ENCODE data around the gene THAP7.
"Not testable (repeated sequence)": the region's sequence is repeated elsewhere in the genome, so short reads cannot be mapped to it uniquely, and the experiment has no call there.

The THAP7 gene

DNA sequence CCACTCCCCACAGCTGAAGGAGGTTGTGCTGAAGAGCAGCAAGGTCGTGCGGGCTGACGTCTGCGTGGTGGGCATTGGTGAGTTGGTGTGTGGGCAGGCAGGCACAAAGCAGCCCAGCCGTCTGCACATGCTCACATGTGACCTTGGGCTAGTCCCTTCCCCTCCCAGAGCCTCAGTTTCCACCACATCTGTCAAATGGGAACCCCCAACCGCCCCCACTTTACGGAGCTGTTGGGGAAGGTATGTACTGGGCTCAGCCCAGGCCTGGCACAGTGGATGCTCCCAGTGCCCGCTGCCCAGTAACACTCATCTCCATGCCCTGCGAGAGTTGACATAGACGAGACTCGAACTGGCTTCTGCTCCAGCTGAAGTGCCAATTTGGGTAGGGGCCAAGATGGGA lies 24.9 kb downstream of the THAP7 start:
- no peak for FAIRE-seq

DNA sequence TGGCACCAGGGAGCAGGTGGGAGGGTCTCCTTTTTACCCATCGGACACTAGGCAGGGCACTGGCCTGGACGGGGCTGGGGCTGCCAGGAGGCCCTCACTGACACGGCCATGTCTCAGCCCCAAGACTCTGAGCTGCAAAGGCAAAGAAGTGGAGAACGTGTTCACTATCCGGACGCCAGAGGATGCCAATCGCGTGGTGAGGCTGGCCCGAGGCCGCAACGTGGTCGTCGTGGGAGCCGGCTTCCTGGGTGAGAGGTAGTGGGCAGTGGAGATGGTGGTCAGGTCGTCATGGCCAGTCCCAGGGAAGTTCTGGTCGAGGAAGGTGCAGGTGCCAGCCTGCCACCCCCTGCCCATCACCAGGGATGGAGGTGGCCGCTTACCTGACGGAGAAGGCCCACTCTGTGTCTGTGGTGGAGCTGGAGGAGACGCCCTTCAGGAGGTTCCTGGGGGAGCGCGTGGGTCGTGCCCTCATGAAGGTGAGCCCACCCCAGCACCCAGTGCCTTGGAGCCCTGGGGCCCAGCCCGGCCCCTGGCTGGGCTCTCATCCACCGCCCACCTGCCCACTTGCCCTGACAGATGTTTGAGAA lies 25.5 kb downstream of the THAP7 start:
- no peak for FAIRE-seq

DNA sequence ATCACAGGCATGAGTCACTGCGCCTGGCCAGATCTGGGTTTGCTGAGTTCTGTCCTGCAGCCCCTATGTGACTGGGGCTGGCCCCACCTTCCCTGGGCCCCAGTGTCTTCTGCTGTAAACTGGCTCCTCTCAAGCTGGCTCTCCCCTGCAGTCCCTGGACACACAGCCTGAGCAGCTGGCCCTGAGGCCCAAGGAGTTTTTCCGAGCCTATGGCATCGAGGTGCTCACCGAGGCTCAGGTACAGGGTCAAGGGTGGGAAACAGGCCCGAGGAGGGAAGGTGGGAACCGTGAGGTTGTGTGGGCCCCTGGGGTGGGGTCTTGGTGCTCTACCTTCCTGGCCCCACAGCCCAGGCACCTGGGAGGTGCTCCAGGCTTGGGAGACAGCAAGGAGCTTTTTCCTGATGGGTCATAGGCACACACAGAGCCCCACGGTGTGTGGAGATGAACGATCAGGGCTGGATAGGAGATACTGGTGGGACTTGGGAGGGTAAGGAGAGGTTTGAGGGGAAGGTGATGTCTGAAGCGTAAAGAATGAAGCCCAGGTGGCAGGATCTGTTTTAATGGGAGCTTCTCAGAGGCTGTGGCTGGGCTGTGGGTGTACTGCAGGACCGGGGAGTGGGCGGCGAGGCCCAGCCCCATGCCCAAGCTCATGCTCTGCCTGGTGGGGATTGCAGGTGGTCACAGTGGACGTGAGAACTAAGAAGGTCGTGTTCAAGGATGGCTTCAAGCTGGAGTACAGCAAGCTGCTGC lies 26.2 kb downstream of the THAP7 start:
- FAIRE-seq, result no peak

DNA sequence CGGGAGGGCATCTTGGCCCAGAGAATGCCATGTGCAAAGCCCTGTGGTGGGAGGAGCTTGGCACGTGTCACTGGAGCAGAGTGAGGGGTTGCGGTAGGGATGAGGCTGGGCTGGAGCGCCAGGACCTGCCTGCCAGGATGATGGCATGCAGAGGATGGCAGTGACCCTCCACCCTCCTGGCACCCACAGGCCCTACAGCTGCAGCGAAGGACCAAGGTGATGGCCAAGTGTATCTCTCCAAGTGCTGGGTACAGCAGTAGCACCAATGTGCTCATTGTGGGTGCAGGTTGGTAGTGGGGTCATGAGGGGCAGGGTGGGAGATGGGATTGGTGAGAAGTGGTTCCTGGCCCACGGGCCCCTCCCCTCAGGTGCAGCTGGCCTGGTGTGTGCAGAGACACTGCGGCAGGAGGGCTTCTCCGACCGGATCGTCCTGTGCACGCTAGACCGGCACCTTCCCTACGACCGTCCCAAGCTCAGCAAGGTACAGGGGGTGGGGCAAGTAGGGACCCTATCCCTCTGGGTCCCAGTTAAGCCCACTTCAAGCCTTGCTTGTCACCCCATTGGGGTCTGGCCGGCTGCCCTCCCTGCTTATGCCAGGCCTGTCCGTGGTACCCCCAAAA lies 27.5 kb downstream of the THAP7 start:
- FAIRE-seq, result no peak

DNA sequence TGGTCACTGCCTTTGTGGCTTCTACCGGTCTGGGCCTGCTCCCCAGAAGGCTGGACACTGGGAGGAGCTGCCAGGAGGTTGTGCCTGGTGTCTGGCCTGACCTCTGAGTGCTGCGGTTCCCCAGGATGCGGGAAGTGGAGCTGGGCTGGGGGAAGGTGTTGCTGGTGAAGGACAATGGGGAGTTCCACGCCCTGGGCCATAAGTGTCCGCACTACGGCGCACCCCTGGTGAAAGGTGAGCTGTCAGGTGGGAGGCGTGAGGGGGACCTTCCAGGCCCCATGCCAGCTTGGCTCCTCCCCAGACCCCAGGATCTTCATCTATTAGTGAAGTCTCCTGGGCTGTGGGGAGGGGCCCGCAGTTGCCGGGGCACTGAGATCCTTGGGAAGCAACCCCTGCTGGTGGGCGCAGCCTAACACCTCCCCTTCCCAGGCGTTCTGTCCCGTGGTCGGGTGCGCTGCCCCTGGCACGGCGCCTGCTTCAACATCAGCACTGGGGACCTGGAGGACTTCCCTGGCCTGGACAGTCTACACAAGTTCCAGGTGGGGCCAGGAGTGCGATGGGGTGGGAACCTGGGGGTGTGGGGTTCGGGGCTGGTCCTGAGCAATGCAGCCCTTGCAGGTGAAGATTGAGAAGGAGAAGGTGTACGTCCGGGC lies 28.2 kb downstream of the THAP7 start:
- no peak for FAIRE-seq

DNA sequence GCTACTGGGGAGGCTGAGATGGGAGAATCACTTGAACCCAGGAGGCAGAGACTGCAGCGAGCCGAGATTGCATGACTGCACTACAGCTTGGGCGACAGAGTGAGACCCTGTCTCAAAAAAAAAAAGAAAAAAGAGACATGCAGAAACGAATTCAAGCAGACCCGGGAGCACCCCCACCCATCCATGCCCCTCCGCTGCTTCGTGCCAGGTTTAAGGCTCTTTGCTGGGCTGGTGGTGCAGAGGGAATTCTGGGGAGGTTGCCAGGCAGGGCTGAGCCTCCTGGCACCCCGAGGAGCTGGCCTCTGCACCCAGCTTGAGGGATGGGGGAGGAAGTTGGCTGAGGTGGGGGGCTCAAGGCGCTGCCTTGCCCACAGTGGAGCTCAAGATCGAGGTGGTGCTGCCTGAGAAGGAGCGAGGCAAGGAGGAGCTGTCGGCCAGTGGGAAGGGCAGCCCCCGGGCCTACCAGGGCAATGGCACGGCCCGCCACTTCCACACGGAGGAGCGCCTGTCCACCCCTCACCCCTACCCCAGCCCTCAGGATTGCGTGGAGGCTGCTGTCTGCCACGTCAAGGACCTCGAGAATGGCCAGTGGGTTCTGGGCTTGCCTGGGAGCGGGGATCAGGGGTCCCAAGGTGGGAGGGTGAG lies 28.9 kb downstream of the THAP7 start:
- FAIRE-seq, result no peak

DNA sequence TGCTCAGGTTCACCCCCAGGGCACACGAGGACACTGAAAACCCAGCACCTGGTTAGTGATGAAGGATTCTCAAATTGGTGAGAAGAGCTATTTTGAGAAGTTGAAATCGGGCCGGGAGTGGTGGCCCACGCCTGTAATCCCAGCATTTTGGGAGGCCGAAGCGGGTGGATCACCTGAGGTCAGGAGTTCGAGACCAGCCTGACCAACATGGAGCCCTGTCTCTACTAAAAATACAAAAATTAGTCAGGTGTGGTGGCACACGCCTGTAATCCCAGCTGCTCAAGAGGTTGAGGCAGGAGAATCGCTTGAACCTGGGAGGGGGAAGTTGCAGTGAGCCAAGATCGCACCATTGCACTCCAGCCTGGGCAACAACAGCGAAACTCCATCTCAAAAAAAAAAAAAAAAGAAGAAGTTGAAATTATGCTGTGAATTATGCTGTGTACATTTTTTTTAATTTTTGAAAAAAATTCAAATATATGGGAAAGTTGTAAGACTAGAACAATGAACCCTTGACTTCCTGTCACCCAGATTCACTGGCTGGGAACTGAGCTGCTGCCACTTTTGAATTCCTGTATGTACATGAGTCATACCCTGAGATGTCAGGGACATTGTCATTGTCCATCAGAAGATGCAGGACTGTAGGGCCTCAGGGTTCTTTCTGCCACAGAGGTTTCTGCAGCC lies 29.8 kb downstream of the THAP7 start:
- not testable (repeated sequence) for FAIRE-seq

DNA sequence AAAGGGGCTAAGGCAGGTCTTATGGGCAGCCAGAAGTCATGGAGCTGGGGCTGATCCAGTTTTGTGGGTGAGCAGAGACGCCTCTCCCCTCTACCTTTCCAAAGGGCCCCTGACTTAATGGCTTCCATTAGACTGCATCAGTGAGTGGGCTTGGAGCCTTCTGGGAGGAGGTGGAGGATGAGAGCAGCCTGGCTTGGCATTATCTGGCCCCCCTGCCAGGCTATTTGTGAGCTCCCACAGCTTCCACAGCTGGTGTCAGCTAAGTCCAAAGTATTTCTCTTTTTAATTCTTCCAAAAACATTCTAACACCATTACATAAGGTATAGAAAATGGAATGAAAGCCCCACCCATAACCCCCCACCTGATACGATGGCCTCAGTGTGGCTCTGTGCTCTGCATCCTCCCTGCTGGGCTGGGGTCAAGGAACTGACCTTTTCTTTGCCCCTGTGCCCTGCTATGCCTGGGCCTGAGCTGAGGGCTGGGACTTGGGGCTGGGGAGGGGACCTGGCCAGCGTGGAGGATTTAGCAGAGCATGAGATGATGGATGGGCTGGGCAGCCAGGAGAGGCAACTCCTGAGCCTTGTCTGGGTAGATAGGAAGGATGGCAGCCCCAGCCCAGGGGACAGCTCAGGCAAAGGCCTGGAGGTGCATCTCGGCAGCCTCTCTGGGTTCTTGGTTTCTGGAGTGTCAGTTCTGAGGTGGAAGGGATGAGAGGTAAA lies 30.8 kb downstream of the THAP7 start:
- no peak for FAIRE-seq

DNA sequence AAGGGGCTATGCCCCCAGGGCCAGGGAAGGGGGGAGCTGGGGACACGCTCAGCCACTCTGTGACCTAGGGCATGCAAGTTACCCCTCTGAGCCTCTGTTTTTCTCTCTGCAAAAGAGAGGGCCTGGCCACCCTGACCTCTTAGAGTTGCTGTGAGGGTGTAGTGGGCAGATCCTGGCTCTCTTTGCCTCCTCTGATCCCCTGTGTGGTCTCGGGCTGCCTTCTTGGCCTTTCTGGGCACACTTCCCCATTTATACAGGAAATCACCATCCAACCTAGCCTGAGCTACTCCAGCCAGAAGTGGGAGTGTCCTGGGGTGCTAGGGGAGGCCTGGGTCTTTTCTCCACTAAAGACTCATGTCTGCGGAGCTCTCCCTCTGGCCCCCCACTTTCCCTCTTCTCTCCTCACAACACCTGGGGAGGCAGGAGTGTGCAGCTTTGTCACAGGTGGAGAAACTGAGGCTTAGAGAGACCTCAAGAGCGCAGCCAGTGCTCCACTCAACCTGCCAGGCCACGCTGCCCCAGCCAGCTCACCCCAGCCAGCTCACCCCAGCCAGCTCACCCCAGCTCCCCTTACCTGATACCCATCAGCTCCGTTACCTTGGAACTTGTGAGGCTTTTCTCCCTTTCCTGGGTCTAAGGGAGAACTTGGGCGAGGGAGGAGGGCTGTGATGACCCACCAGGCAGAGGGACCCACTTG lies 33.5 kb downstream of the THAP7 start:
- no peak for FAIRE-seq

DNA sequence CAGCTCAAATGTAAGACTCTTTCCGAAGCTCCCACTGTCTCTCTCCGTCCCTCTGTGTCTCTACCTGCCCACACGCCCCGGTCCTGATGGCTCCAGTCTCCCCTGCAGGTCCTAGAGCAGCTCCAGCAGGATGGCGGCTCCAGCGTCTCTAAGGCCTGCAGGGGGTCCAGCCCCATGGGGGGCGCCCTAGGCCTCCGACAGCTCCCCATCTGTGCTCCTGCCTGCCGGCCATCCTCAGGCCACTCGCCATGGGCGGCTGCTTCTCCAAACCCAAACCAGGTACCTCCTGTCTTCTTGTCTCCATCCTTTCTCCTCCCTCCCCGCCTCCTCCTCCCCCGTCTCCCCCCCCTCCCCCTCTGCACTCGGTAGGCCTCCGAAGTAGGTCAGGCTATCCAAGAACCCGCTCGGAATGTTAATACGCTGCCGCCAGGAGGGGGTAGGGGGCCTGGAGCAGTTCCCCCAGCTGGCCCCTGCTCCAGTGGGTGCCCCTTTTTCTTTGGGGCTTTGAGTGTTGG lies 34.2 kb downstream of the THAP7 start:
- no peak for FAIRE-seq

DNA sequence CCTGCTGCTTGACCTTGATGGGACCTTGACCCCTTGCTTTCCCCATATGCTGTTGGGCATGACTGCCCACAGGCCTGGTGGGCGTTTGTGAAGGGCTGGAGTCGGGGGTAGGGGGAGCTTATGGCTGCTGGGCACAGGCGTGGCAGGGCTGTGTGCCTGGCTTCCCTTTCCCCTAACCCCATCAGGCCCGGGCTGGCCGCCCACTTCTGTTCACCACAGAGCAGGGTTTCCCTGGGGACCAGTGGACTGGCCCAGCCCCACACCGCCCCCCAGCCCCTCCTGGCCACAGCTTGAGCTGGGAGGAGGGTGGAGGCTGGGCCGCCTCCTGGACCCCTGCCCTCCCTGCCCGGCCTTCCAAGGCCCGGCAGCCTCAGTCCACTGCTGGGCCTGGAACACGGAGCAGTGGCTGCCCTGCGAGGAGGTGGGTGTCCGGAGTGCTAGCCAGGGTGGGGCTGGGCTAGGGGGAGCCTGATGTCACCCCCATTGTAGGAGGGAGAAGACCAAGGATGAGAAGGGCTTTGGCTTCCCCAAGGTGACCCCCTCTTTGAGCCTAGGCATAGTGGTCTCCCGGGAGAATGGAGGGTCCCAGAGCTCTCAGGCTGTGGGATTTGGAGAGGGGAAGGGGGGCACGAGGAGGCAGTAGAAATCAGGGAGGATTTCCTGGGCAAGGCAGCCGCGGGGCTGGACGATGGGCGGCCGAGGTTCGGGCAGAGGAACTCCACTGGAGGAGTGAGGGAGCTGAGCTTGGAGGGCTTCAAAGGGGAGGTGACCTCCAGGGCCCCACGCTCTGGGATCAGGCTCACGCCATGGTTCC lies 34.8 kb downstream of the THAP7 start, which contains the start of gene AIFM3:
TSS of gene AIFM3 (plus strand) at position 373 of the 814 bp plus-strand sequence. CDS start 690 bp downstream, outside the sequence.
- no peak for FAIRE-seq

DNA sequence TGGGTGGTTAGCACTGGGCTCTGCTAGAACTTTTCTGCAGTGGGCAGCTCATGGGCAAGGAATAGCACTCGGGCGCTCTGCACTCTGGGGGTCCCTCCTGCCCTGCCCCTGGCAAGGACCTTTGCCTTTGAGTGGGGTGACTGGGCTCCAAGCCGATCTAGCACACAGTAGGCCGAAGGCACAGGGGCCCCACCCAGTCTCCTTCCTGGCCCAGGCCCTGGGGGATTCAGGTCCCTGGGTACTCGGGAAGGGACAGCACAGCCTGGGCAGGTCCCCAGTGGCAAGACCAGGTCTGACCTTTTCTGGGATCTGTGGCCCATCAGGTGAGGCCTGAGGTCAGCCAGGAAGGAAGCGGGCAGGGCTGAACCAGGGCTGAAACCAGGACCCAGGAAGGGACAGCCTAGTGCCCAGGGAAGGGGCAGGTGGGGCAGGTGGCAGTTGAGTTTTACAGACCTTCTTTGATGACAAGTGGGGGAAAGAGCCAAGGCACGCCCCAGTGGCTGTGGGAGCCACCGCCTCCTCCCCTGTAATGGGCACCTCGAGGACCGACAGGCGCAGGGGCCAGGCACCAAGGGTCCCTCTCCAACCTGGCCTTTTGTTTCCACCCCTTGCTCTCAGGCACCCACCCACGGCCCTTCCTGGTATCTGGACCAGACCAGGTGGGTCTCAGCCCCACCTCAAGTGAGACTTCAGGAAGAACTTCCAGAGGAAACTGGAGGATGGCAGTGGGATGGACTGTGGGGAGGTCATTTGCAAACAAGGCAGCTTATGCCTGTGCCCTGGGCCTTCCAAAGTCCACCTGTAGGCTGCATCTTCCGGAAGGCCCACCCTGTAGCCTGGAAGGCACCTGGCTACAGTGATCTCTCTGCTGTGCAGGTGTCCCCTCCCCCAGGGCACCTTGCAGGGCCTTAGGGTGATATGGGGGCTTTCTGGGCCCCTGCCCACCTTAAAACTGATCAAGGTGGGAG lies 35.7 kb downstream of the THAP7 start:
- no peak for FAIRE-seq

DNA sequence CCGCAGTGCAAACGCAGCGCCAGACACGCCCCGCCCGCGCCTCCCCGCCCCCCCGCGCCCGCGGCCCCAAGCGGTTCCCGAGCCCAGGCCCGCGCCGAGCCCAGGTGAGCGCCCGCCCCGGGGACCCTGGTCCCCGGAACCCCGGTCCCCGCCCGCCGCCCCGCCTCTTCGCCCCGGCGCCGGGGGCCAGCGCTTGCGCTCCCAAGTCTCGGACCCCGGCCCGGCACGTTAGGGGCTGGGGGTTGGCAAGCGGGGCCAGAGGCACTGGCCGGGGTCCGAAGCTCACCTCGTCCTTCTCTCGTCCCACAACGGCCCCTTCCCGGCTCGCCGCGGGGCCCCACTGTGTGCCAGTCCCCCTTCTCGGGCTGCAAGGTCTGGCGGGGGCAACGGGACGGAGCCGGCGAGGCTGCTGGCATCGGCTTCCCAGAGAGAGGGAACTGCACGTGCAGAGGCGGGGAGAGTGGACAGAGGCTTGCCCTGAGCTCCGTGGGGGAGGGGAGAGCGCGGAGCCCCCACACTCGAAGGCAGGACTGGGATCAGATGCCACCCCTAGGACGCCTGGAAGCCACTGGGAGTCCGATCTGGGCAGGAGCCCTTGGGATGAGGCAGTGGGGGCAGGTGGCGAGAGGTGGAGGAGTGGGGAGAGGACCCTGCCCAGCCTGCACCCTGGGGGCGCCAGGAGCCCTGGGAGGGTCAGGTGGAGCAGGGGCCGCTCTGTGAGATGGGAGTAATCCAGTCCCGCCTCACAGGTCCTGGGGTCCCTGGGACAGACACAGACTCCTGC lies 36.6 kb downstream of the THAP7 start:
- FAIRE-seq, result no peak

DNA sequence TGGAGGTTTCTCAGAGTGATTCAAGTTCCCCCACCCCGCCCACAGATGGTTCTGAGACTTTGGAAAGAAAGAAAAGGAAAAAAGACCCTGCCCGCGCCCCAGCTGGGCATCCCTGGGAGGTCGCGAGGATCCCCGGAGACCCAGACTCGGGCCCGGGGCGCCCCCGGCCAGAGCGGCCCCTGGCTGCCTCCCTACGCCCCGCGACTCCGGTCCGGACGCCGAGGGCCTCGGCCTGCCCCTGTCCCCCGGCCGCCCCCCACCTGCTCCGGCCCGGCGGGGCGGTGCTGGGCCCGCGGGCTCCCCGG lies 37.2 kb downstream of the THAP7 start:
- FAIRE-seq, result no peak

DNA sequence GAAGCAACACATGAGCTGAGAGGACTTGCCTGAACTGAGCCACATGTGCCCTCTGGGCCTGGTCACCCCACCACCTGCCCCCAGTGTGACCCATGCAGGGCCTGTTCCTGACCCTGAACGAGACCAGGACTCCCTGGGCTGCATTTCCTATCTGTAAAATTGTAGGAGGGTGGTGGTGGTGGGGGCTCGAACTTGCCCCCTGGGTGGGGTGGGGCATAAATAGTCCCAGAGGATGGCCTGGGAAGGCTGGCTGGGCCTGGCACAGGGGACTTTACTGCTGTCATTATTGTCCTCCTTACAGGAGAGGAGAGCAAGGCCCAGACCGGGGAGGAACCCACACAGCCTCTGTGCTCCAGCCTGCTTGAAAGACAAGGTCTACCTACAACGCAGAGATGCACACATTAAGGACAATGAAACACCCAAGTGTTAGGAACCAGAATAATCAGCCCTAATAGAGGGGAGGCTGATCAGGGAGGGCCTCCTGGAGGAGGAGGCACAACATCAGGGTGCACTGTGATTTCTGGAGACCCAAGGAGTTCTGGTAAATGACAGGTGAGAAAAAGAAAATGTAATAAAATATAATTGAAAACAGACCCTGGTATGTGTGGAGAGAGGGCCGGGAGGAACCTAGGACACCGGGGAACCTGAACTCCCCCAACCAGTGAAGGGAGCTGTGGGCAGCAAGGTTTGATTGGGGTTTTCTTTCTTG lies 37.7 kb downstream of the THAP7 start:
- FAIRE-seq, result no peak

DNA sequence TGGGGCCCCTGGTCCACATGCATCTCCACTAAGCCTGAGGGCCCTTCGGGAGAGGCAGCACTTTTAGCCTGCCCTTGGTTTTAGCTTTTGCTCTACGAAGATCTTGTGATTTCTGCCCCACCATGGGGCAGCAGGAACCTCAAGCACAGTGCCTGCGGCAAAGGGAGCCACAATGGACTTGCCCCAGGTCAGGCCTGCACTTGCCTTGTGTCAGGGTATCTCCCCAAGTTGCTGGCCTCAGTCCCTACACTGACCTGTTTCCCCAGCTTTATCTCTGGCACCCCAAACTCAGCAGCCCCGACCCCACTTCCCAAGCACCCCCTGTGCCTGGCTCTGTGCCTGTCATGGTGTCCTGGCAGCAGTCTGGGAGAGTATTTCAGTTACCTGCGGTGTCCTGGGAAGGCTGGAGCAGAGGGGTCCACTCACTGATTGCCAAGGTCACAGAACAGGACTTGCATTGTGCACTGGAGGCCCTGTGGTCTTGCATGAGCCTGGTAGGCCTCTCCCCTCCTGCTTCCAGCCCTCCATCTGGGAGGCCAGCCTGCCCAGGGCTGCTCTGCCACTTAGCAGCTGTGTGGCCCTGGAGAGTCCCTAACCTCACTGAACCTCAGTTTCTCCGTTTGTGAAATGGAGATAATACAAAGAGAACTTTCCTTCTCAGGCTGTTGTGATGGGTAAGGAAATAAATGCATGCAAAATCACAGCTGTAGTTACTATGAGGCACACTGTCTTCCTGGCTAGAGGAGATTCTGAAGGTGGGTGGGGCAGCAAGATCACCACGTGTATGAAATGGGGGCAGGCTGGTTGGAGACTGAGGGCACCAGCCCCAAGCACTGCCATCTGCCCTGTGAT lies 38.5 kb downstream of the THAP7 start:
- FAIRE-seq, result no peak

All from endometrium (tissue), 2 donors.